ENCODE measurements around the gene CCDC85C. TPM values are rescaled to one million over a fixed set of nuclear protein-coding genes. Genes with fewer than 3 reads are reported as not detected.

Gene CCDC85C
- total and polyA plus RNA-seq, 2 experiments from 2014 or later, result 4.5 to 24.9 TPM

DNA sequence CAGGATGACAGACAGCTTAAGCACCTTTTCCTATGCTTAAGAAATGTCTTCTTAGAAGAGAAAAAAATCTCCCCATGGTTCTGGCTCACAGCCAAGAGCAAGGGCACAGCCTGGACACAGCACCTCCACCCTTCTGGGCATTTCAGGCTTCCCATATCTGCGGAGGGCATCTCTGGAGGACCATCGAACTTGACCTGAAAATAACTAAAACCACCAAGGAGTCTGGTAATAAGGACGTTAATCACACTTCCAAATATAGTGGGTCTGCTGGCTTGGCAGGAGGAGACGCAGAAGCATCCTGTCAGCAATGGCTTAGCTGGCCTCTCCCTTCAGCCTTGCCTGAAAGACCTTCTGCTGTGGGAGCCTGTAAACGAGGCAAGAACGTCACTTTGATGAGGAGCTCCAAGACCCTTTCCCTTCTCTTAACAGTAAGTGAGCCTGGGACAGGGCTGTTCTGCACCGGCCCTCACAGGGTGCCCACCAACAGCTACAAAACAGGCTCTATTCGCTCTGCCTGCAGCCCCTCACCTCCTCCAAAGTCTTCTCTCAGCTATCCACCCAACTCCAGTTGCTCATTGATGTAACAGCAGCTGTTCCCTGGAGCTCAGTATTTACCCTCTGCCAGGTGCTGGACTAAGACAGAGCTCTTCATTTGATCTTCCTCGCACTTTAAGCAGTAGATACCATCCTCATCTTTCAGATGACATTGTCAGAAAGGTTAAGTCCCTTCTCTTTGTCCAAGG lies 136.5 kb downstream of the CCDC85C start:
- Histone ChIP-seq H3K27ac (ENCODE audit: low read depth) (no peak overlapping the region), H2AFZ (no peak overlapping the region), H3K27me3 (ENCODE audit: insufficient read depth) (no peaks in the 10 kb centered on the region), H4K20me1 (replicated peaks; ENCODE audit: insufficient read depth) (peaks cover 34% of the 10 kb centered on the region), H3K9me2 (ENCODE audit: insufficient read depth) (no peaks in the 10 kb centered on the region), H3K4me1 (ENCODE audit: insufficient read depth) (peaks cover 23% of the 10 kb centered on the region), H3K36me3 (ENCODE audit: insufficient read depth) (no peaks in the 10 kb centered on the region), H3F3A (replicated peaks; ENCODE audit: low read depth) (peaks cover 3% of the 10 kb centered on the region; the same call in 1 of the 2 replicates), H3K4me3 (no peak overlapping the region), H3K4me2 (no peak overlapping the region), H3K79me2 (replicated peaks; ENCODE audit: insufficient read depth) (peaks cover 79% of the 10 kb centered on the region)
- Mint-ChIP-seq H3K9me3 (no peaks in the 10 kb centered on the region), H3K4me1 (peaks cover 55% of the 10 kb centered on the region), H3K4me3 (no peak overlapping the region), H3K27me3 (ENCODE audit: insufficient read depth, low read depth, poor library complexity) (peaks cover 4% of the 10 kb centered on the region), H3K36me3 (ENCODE audit: low read depth) (peaks cover 6% of the 10 kb centered on the region; the same call in 2 of the 3 replicates), H3K27ac (peak overlapping the region; percentile 24; the same call in 1 of the 2 replicates)
- TF ChIP-seq CREB1 (CRISPR knock-in tag; IDR thresholded peaks at IDR 0.05; ENCODE audit: low read depth) (no peak), ZNF331 (CRISPR knock-in tag; IDR thresholded peaks at IDR 0.05; ENCODE audit: low read depth) (no peak), STAT1 (IDR thresholded peaks at IDR 0.05; ENCODE audit: unreplicated experiment) (no peak), EZH2 (IDR thresholded peaks at IDR 0.05; ENCODE audit: low read depth, unreplicated experiment) (no peak)
- no peak for ATAC-seq
- DNase-seq (ENCODE audit: low spot score), result no peak

DNA sequence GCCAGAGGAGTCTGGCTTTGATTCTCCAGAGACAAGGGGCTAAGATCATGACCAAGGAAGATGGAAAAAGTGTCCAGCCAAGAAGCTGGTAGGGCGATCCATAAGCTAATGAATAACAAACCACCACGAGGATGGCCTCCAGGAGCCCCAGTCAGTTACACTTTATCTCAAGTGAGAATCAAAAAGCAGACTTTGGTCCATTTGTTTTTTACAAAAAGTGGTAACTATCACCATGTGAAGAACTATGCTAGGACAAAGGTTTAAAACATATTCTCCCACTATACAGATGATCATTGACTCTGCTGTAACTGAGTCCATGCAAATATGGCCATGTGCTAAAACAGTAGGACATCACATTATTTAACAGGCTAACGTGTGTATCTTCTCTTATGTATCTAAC lies 137.2 kb downstream of the CCDC85C start:
- no peak for ATAC-seq
- TF ChIP-seq CTCF (conservative IDR thresholded peaks at IDR 0.05; ENCODE audit: low read depth in 2 of 2) (no peak), ETS1 (IDR thresholded peaks at IDR 0.05) (no peak), ZNF114 (CRISPR knock-in tag; IDR thresholded peaks at IDR 0.05) (no peak)
- Histone ChIP-seq H3K27ac (ENCODE audit: low read depth) (no peak overlapping the region), H3K79me2 (replicated peaks; ENCODE audit: insufficient read depth) (peaks cover 73% of the 10 kb centered on the region), H3K4me2 (no peak overlapping the region), H3K36me3 (ENCODE audit: insufficient read depth) (no peaks in the 10 kb centered on the region), H4K20me1 (replicated peaks; ENCODE audit: insufficient read depth) (peaks cover 27% of the 10 kb centered on the region), H3K9me2 (ENCODE audit: insufficient read depth) (no peaks in the 10 kb centered on the region), H3K4me1 (ENCODE audit: insufficient read depth) (peaks cover 31% of the 10 kb centered on the region), H3K27me3 (ENCODE audit: insufficient read depth) (no peaks in the 10 kb centered on the region), H2AFZ (no peak overlapping the region), H3F3A (replicated peaks; ENCODE audit: low read depth) (peaks cover 3% of the 10 kb centered on the region; the same call in 1 of the 2 replicates), H3K4me3 (no peak overlapping the region)
- Mint-ChIP-seq H3K4me1 (peaks cover 63% of the 10 kb centered on the region), H3K9me3 (no peaks in the 10 kb centered on the region), H3K27ac (no peak overlapping the region), H3K4me3 (no peak overlapping the region), H3K36me3 (ENCODE audit: low read depth) (peaks cover 10% of the 10 kb centered on the region; the same call in 2 of the 3 replicates), H3K27me3 (ENCODE audit: insufficient read depth, low read depth, poor library complexity) (peaks cover 6% of the 10 kb centered on the region)
- no peak for DNase-seq (ENCODE audit: low spot score)
